Skeletal muscle tissue (tissue), 4 donors: ENCODE data around the gene TRMU. TPM values are rescaled to one million over a fixed set of nuclear protein-coding genes. Genes with fewer than 3 reads are reported as not detected.

Source experiments
- H3K27ac ChIP-seq: one replicate; pipeline ENCODE4 v1.7.0; 2013; ENCODE audit warnings: mild to moderate bottlenecking, low read depth, low read length, inconsistent platforms
- H3K27me3 ChIP-seq, 3 donors: one replicate each; pipeline ENCODE4 v1.7.0; 2013; ENCODE audit warnings: low read length in 3 of 3; ENCODE audit not compliant: control insufficient read depth in 3 of 3, insufficient read depth in 3 of 3
- H3K36me3 ChIP-seq, 3 donors: one replicate each; pipeline ENCODE4 v1.7.0; 2013; ENCODE audit warnings: low read length in 3 of 3; ENCODE audit not compliant: control insufficient read depth in 3 of 3, insufficient read depth in 3 of 3
- H3K4me1 ChIP-seq, 3 donors: one replicate each; pipeline ENCODE4 v1.7.0; 2013; ENCODE audit warnings: low read length in 3 of 3, mild to moderate bottlenecking in 3 of 3; ENCODE audit not compliant: control insufficient read depth in 3 of 3, insufficient read depth in 3 of 3
- H3K4me3 ChIP-seq, 3 donors: one replicate each; pipeline ENCODE4 v1.7.0; 2013; ENCODE audit warnings: low read length in 3 of 3
- H3K9ac ChIP-seq, 3 donors: one replicate each; pipeline ENCODE4 v1.7.0; 2013; ENCODE audit warnings: low read length in 3 of 3, mild to moderate bottlenecking in 3 of 3, moderate library complexity in 2 of 3, low read depth in 1 of 3
- H3K9me3 ChIP-seq, 3 donors: one replicate each; pipeline ENCODE4 v1.7.0; 2013; ENCODE audit warnings: low read length in 3 of 3; ENCODE audit not compliant: control insufficient read depth in 3 of 3
- total RNA-seq: library from RNA; depleted of rRNA; stranded (reverse); fragments of >200 nt; gene quantifications from one replicate; pipeline ENCODE4 v1.2.3, GENCODE V29; 2014
- donor health status: Osteomylitis.

Gene TRMU
- total RNA-seq, 1 donor from 2014 or later, result 16.7 TPM

DNA sequence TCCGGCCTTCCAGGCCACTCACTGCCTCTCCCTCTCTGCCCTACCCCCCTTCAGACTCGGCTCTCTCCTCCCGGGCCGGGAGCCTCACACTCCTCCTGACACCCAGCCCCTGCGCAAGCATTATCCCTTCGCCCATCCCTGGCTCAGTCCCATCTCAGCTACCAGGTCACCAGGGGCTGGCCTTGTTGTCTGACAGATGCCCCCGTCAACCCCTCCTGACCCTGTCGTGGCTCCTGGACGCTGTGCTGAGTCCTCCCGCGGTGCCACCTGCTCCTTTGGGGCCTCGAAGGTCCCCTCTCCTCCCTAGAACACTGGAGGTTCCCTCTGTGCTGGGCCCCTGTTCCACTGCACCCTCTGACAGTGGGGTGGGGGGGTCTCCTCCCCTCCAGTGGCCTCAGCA lies 32.9 kb downstream of the TRMU start:
- H3K9ac ChIP-seq, result no peak overlapping the region
- H3K27ac ChIP-seq, result no peak overlapping the region
- H3K36me3 ChIP-seq, result no peaks in the 10 kb centered on the region
- H3K4me3 ChIP-seq, result no peak overlapping the region
- no peaks in the 10 kb centered on the region for H3K4me1 ChIP-seq
- H3K27me3 ChIP-seq, result peaks cover 7 to 49% (median 34%) of the 10 kb centered on the region in 3 donors
- H3K9me3 ChIP-seq, result no peaks in the 10 kb centered on the region

DNA sequence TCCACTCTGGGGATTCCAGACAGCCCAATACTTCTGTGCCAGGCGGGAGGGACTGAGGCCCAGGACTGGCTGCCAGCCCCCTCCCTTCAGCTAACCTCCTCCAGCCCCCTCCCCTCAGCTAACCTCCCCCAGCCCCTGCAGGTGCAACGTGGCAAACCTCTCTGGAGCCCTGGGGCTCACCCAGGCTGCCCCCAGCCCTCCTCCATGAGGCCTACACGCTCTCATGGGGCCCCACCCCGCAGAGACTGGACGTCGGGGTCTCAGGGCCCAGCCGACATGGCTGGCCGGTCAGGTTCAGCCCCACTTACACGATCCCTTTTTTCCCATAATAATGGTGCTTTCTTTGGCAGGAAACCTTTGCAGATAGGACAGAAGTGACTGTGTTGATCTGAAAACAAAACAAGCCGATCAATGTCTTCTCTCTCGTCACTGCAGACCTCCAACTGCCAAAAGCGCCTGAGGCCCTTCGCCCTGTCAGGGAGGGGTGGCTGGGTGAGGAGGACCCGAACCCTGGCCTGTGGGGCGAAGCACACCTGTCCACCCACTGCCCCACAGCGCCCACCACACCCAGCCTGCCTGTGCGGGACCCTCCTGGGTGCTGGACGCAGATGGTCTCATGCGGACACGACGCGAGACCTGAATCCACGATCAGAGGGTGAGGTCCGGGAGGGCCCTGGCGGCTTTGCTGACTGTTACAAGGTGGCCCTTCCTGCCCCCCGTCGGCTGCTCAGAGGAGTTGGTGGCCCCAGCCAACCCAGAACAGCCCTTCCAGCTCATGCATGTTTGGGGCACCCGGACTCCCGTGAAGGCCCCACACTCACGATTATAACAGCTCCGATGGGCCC lies 33.6 kb downstream of the TRMU start:
- Histone ChIP-seq H3K36me3 (no peaks in the 10 kb centered on the region), H3K4me3 (no peak overlapping the region), H3K27me3 (peaks cover 5 to 44% (median 28%) of the 10 kb centered on the region in 3 donors), H3K27ac (no peak overlapping the region), H3K9ac (no peak overlapping the region), H3K9me3 (no peaks in the 10 kb centered on the region), H3K4me1 (no peaks in the 10 kb centered on the region)

DNA sequence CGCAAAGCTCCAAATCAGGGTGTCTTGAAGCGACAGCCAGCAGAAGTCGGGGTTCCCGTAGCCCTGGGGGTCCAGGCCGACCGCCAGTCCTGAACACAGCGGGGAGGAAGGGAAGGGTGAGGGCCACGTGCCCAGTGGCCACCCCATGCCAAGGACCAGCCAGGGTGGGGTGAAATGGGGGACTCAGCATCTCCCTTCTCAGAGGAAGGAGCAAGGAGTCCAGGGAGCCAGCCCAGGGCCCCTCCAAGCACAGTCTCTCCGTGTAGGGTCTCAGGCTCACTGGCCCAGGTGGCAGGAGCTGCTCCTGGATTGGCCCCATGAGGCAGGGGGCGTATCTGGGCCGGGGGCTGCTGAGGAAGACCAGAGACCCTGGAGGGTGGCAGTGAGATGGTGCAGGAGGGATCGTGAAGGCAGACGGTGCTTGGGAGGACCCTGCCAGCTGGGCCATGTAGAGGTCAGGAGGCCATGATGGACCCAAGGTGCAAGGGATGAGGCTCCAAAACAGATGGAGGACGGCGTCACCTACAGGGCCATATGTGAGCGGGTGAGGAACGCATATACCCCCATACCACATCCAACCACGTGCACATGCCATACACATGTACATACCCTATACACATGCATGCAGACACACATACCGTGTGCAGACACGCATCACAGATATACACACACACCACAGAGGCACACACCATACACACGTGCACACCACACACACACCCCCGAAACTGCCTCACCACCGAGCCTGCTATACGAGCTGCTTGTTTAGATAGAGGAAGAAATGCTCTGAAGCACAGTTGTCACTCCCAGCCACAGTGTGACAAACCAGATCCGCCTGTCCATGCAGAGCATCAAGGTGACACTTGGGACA lies 34.4 kb downstream of the TRMU start:
- H3K36me3 ChIP-seq, result no peaks in the 10 kb centered on the region
- no peak overlapping the region for H3K4me3 ChIP-seq
- no peaks in the 10 kb centered on the region for H3K9me3 ChIP-seq
- H3K27me3 ChIP-seq, result peaks cover 0 to 37% (median 22%) of the 10 kb centered on the region in 3 donors
- no peaks in the 10 kb centered on the region for H3K4me1 ChIP-seq
- no peak overlapping the region for H3K9ac ChIP-seq
- H3K27ac ChIP-seq, result no peak overlapping the region

GRCh38 chr22:46370584-46371291 lies 35.2 kb downstream of the TRMU start:
- H3K9me3 ChIP-seq, result no peaks in the 10 kb centered on the region
- no peak overlapping the region for H3K27ac ChIP-seq
- no peaks in the 10 kb centered on the region for H3K36me3 ChIP-seq
- peaks cover 0 to 32% (median 16%) of the 10 kb centered on the region in 3 donors for H3K27me3 ChIP-seq
- no peaks in the 10 kb centered on the region for H3K4me1 ChIP-seq
- H3K9ac ChIP-seq, result no peak overlapping the region
- H3K4me3 ChIP-seq, result no peak overlapping the region

DNA sequence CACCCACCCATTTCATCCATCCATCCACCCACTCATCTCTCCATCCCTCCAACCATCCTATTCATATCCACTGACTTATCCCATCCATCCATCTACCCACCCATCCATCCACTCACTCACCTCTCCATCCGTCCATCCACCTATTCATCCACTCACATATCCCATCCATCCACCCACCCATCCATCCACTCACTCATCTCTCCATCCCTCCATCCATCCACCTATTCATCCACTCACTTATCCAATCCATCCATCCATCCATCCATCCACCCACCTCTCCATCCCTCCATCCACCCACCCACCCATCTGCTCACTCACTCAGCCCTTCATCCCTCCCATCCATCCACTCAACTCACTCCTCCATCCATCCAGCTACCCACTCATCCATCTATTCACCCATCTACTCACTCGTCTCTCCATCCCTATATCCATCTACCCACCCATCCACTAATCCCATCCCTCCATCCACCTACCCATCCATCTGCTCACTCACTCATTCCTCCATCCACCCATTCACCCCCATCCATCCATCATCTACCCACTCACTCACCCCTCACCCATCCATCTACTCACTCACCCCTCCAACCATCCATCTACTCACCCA lies 36.2 kb downstream of the TRMU start:
- H3K9ac ChIP-seq, result no peak overlapping the region
- no peaks in the 10 kb centered on the region for H3K4me1 ChIP-seq
- H3K27me3 ChIP-seq, result peaks cover 0 to 26% (median 11%) of the 10 kb centered on the region in 3 donors
- H3K36me3 ChIP-seq, result no peaks in the 10 kb centered on the region
- H3K27ac ChIP-seq, result no peak overlapping the region
- H3K4me3 ChIP-seq, result no peak overlapping the region
- no peaks in the 10 kb centered on the region for H3K9me3 ChIP-seq

DNA sequence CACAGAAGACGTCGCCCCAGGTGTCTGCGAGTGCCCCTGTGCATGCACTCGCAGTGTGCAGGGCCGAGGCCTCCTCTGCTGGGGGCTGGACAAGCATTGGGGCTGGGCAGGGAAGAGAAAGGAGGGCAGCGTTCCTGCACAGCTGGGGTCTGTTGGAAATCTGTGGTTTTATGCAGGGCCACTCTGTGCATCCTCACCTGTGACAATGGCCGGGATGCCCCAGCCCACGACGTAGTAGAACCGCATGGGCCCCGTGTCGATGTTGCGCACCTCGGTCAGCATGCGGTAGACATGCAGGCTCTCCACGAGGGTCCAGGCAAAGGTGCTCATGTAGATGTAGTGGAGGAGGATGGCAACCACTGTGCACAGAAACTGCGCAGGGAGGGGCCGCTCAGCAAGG lies 37.2 kb downstream of the TRMU start:
- Histone ChIP-seq H3K27me3 (peaks cover 0 to 16% (median 4%) of the 10 kb centered on the region in 3 donors), H3K27ac (no peak overlapping the region), H3K9me3 (no peaks in the 10 kb centered on the region), H3K4me1 (peaks cover 0 to 9% (median under 1%) of the 10 kb centered on the region in 3 donors), H3K9ac (no peak overlapping the region), H3K36me3 (no peaks in the 10 kb centered on the region), H3K4me3 (no peak overlapping the region)

- no peak overlapping the region for H3K9ac ChIP-seq
Measured at GRCh38 chr22:46373159-46373558, 37.6 kb downstream of the TRMU start.

DNA sequence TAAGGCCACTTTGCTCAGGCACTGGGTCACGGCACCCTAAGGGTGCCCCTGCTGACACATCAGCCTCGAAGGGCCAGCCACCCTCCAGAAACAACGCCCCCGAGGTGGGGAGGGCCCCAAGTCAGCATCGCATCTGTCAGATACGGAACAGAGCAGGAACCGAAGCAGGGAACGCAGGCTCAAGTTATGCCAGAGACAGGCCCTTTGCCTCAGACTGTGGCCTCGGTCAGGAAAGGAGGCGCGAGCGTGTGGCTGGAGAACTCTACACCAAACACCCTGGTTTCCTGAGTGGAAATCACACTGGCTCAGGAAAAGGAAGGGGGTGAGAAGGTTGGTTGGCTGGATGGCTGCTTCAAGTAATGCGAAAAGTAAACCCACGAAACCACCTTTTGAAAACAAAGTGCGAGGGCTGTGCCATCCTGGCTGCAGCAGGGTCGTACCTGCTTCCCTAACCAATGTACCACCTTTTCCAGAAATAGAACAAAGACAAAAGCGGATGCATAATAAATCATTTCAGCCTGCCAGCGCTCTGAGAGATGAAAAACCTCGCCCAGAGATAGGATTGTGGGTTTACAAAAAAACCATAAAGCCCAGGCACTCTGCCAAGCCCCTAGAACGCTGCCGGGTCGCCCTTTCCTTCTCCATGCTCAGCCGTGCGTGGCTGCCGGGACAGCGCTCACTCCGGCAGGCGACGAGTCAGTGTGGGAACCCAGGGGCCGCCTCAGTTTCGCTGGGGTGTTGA lies 38.6 kb downstream of the TRMU start:
- Histone ChIP-seq H3K27ac (no peak overlapping the region), H3K4me1 (peaks cover 0 to 15% (median 6%) of the 10 kb centered on the region in 3 donors), H3K4me3 (no peak overlapping the region), H3K27me3 (peaks cover 0 to 20% (median 10%) of the 10 kb centered on the region in 3 donors), H3K9me3 (no peaks in the 10 kb centered on the region), H3K36me3 (no peaks in the 10 kb centered on the region), H3K9ac (no peak overlapping the region)

More at GRCh38 chr22:46373159-46373558, 37.6 kb downstream of the TRMU start:
- H3K27me3 ChIP-seq, result peaks cover 0 to 12% (median 4%) of the 10 kb centered on the region in 3 donors
- no peak overlapping the region for H3K27ac ChIP-seq
- H3K4me3 ChIP-seq, result no peak overlapping the region
- H3K9me3 ChIP-seq, result no peaks in the 10 kb centered on the region
- peaks cover 0 to 13% (median 5%) of the 10 kb centered on the region in 3 donors for H3K4me1 ChIP-seq
- no peaks in the 10 kb centered on the region for H3K36me3 ChIP-seq
